ENCODE measurements around the gene NRP2. TPM values are rescaled to one million over a fixed set of nuclear protein-coding genes. Genes with fewer than 3 reads are reported as not detected.

The NRP2 gene
- total and polyA plus RNA-seq, 4 donors, result 3.8 to 17.7 (median 12.2) TPM

DNA sequence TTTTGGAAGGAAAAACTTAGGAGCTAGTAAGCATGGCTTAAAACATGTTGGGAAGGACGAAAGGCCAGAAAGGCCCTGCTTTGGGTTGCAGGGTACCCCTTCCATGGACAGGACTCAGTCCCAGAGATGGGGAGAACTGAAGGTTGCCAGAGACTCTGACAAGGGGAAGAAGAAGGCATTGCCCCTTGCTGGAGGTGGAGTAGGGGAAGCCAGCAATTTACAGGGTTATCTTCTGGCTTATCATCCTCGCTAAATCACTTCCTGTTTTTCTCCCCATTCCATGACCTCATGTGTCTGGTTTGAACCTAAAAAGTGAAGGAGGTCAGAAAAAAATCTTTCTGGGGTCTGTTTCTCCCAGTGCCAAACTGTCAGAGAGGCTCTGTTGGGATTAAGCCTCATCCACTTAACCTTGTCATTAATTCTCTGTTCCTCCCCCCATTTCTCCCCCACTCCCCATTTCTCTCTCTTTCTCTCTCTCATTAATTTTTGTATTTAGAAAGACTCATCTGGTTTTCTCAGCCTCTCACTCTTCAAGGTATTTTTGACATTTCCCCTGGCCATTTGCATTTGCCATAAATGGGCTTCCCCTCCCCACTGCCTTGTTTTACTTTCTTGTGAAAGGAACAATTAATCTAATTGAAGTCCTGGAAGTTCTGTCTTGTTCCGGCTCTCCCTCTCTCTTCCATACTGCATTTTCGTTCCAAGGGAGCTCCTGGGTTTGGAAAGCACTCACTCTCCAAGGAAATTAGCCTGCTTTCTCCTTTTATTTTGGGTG lies 17.4 kb downstream of the NRP2 start:
- Histone ChIP-seq H3K27ac (ENCODE audit: low read depth in 1 of 2, low read length in 2 of 2) (peak overlapping the region; percentile 10 to 34), H3K4me3 (ENCODE audit: low read depth in 1 of 3, low read length in 3 of 3) (no peak overlapping the region), H3K36me3 (ENCODE audit: control insufficient read depth in 4 of 4, insufficient read depth in 3 of 4, low read depth in 1 of 4, low read length in 3 of 4) (no peaks in the 10 kb centered on the region), H3K4me1 (ENCODE audit: control insufficient read depth in 4 of 4, insufficient read depth in 4 of 4, low read length in 3 of 4) (peaks cover 0 to 3% (median 0%) of the 10 kb centered on the region in 4 donors), H3K9ac (ENCODE audit: low read depth in 1 of 2, low read length in 2 of 2) (no peak overlapping the region), H3K9me3 (ENCODE audit: control insufficient read depth in 4 of 4, low read length in 3 of 4) (no peaks in the 10 kb centered on the region), H3K27me3 (ENCODE audit: control insufficient read depth in 4 of 4, insufficient read depth in 4 of 4, low read length in 3 of 4) (no peaks in the 10 kb centered on the region)
- no peak for DNase-seq (ENCODE audit: low spot score)
- TF ChIP-seq EGR1 (IDR thresholded peaks at IDR 0.05; ENCODE audit: low read depth in 2 of 2) (no peak), RAD21 (IDR thresholded peaks at IDR 0.05) (no peak), FOXA1 (IDR thresholded peaks at IDR 0.05) (no peak), MAX (IDR thresholded peaks at IDR 0.05) (no peak), YY1 (IDR thresholded peaks at IDR 0.05) (no peak)
- TF ChIP-seq, protein P1, sequence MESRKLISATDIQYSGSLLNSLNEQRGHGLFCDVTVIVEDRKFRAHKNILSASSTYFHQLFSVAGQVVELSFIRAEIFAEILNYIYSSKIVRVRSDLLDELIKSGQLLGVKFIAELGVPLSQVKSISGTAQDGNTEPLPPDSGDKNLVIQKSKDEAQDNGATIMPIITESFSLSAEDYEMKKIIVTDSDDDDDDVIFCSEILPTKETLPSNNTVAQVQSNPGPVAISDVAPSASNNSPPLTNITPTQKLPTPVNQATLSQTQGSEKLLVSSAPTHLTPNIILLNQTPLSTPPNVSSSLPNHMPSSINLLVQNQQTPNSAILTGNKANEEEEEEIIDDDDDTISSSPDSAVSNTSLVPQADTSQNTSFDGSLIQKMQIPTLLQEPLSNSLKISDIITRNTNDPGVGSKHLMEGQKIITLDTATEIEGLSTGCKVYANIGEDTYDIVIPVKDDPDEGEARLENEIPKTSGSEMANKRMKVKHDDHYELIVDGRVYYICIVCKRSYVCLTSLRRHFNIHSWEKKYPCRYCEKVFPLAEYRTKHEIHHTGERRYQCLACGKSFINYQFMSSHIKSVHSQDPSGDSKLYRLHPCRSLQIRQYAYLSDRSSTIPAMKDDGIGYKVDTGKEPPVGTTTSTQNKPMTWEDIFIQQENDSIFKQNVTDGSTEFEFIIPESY (IDR thresholded peaks at IDR 0.05), result no peak
- WGBS, result 74% methylated on average over 4 of the region's 4 CpGs

DNA sequence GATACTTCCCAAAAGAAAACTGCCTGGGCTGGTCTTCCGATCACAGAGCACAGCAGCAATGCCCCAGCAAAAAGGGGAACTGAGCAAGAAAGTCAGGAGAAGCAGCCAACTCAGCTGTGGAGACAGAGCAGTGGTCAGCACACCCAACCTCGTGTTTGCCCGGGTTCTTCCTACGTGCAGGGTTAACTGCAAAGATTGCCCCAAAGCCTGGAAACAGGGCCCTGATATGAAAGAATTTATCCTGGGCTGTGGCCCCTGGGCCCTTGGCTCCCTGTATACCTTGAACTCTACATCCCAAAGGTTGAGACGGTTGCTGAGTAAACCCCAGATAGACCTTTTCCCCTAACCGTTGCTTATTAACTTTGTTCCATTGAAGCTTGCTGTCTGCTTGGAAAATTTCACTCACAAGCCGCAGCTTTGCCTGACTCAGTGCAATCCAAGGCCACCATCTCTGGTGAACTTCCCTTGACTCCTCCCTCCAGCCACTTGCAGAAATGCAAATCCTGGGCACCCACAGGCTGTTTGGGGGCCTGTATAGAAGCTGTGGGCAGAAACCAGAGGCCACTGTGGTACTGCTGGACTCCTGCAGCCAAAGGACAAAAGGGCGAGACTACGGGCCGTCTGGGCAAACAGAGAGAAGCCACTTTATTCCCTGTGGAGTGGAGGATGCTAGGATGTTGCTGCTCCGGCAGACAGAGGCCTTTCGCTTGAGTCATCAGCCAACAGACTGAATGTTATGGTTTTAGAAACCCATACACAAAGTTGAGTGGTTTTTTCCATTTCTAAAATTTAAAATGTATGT lies 18.2 kb downstream of the NRP2 start:
- no peak for TF ChIP-seq NR2F2 (IDR thresholded peaks at IDR 0.05)
- TF ChIP-seq ATF3 (IDR thresholded peaks at IDR 0.05), result no peak
- TF ChIP-seq CTCF (IDR thresholded peaks at IDR 0.05; ENCODE audit: low read depth, low read length, missing input control), result no peak
- no peak for TF ChIP-seq SP1 (IDR thresholded peaks at IDR 0.05)
- no peak for TF ChIP-seq JUND (IDR thresholded peaks at IDR 0.05)
- TF ChIP-seq EGR1 (IDR thresholded peaks at IDR 0.05; ENCODE audit: low read depth in 2 of 2), result no peak
- TF ChIP-seq GABPA (IDR thresholded peaks at IDR 0.05 in 1 of 2, conservative IDR thresholded peaks at IDR 0.05 in 1 of 2), result no peak
- no peak for TF ChIP-seq HNF4G (IDR thresholded peaks at IDR 0.05)
- no peak for TF ChIP-seq MAX (IDR thresholded peaks at IDR 0.05)
- no peak for TF ChIP-seq FOXA1 (IDR thresholded peaks at IDR 0.05)
- no peak for TF ChIP-seq HNF4A (conservative IDR thresholded peaks at IDR 0.05)
- TF ChIP-seq, protein P2, sequence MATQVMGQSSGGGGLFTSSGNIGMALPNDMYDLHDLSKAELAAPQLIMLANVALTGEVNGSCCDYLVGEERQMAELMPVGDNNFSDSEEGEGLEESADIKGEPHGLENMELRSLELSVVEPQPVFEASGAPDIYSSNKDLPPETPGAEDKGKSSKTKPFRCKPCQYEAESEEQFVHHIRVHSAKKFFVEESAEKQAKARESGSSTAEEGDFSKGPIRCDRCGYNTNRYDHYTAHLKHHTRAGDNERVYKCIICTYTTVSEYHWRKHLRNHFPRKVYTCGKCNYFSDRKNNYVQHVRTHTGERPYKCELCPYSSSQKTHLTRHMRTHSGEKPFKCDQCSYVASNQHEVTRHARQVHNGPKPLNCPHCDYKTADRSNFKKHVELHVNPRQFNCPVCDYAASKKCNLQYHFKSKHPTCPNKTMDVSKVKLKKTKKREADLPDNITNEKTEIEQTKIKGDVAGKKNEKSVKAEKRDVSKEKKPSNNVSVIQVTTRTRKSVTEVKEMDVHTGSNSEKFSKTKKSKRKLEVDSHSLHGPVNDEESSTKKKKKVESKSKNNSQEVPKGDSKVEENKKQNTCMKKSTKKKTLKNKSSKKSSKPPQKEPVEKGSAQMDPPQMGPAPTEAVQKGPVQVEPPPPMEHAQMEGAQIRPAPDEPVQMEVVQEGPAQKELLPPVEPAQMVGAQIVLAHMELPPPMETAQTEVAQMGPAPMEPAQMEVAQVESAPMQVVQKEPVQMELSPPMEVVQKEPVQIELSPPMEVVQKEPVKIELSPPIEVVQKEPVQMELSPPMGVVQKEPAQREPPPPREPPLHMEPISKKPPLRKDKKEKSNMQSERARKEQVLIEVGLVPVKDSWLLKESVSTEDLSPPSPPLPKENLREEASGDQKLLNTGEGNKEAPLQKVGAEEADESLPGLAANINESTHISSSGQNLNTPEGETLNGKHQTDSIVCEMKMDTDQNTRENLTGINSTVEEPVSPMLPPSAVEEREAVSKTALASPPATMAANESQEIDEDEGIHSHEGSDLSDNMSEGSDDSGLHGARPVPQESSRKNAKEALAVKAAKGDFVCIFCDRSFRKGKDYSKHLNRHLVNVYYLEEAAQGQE (IDR thresholded peaks at IDR 0.05), result no peak
- TF ChIP-seq RXRA (IDR thresholded peaks at IDR 0.05), result no peak
- TF ChIP-seq RAD21 (IDR thresholded peaks at IDR 0.05), result no peak
- TF ChIP-seq, protein P1 (IDR thresholded peaks at IDR 0.05), result no peak
- no peak for TF ChIP-seq YY1 (IDR thresholded peaks at IDR 0.05)
- no peak for TF ChIP-seq TAF1 (conservative IDR thresholded peaks at IDR 0.05)
- TF ChIP-seq FOXA2 (IDR thresholded peaks at IDR 0.05), result no peak
- WGBS, result 63% methylated on average over 12 of the region's 12 CpGs
- no peaks in the 10 kb centered on the region for H3K36me3 ChIP-seq (ENCODE audit: control insufficient read depth in 4 of 4, insufficient read depth in 3 of 4, low read depth in 1 of 4, low read length in 3 of 4)
- H3K27me3 ChIP-seq (ENCODE audit: control insufficient read depth in 4 of 4, insufficient read depth in 4 of 4, low read length in 3 of 4), result no peaks in the 10 kb centered on the region
- H3K4me1 ChIP-seq (ENCODE audit: control insufficient read depth in 4 of 4, insufficient read depth in 4 of 4, low read length in 3 of 4), result peaks cover 0 to 3% (median 0%) of the 10 kb centered on the region in 4 donors
- H3K4me3 ChIP-seq (ENCODE audit: low read depth in 1 of 3, low read length in 3 of 3), result no peak overlapping the region
- H3K27ac ChIP-seq (ENCODE audit: low read depth in 1 of 2, low read length in 2 of 2), result peak overlapping the region in 1 of 2 donors; percentile 7
- H3K9me3 ChIP-seq (ENCODE audit: control insufficient read depth in 4 of 4, low read length in 3 of 4), result no peaks in the 10 kb centered on the region
- H3K9ac ChIP-seq (ENCODE audit: low read depth in 1 of 2, low read length in 2 of 2), result no peak overlapping the region
- DNase-seq (ENCODE audit: low spot score), result no peak
